Measurements from ENCODE around the gene COL1A2. TPM values are rescaled to one million over a fixed set of nuclear protein-coding genes. Genes with fewer than 3 reads are reported as not detected.

Gene COL1A2
- total and polyA plus RNA-seq, 2 experiments from 2014 or later, result 76.6 to 122 TPM

DNA sequence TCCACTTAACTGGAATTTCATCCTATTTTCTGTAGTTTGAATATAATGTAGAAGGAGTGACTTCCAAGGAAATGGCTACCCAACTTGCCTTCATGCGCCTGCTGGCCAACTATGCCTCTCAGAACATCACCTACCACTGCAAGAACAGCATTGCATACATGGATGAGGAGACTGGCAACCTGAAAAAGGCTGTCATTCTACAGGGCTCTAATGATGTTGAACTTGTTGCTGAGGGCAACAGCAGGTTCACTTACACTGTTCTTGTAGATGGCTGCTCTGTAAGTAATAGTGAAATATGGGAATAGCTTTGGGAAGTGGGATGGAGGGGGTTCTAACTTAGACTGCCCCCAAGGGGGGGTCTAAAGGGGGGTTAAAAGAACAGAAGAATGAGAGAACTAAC, 34.5 kb downstream of the COL1A2 start:
- Histone ChIP-seq H3K27ac (no peak overlapping the region), H3K36me3 (peaks cover 4% of the 10 kb centered on the region), H3K27me3 (no peaks in the 10 kb centered on the region), H3K4me1 (ENCODE audit: low read depth) (no peaks in the 10 kb centered on the region), H3K9me3 (ENCODE audit: low read depth) (no peaks in the 10 kb centered on the region), H3K4me3 (no peak overlapping the region)
- peak in 1 of 2 donors; percentile 20 for DNase-seq (ENCODE audit: low read depth in 1 of 2, low spot score in 1 of 2)
- TF ChIP-seq, protein P1, sequence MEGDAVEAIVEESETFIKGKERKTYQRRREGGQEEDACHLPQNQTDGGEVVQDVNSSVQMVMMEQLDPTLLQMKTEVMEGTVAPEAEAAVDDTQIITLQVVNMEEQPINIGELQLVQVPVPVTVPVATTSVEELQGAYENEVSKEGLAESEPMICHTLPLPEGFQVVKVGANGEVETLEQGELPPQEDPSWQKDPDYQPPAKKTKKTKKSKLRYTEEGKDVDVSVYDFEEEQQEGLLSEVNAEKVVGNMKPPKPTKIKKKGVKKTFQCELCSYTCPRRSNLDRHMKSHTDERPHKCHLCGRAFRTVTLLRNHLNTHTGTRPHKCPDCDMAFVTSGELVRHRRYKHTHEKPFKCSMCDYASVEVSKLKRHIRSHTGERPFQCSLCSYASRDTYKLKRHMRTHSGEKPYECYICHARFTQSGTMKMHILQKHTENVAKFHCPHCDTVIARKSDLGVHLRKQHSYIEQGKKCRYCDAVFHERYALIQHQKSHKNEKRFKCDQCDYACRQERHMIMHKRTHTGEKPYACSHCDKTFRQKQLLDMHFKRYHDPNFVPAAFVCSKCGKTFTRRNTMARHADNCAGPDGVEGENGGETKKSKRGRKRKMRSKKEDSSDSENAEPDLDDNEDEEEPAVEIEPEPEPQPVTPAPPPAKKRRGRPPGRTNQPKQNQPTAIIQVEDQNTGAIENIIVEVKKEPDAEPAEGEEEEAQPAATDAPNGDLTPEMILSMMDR (IDR thresholded peaks at IDR 0.05; ENCODE audit: low read depth, low read length), result no peak

DNA sequence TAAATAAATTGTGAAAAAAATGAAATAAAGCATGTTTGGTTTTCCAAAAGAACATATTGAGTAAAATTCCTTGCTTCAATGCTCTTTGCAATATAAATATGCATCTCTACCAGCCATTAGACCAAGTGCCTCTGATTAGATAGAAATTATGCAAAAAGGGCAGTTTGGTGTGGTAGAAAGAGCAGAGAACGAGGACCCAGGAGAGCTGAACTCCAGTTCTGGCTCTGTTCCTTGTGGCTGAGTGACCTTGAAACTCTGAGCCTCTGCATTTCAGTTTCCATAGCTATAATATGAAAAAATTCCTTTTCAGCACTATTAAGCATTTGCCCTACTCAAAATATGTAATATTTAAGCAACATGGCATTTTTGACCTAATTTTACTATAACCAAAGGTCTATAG, 36.5 kb downstream of the COL1A2 start:
- Histone ChIP-seq H3K4me3 (no peak overlapping the region), H3K4me1 (ENCODE audit: low read depth) (no peaks in the 10 kb centered on the region), H3K27ac (no peak overlapping the region), H3K36me3 (no peaks in the 10 kb centered on the region), H3K27me3 (no peaks in the 10 kb centered on the region), H3K9me3 (ENCODE audit: low read depth) (no peaks in the 10 kb centered on the region)
- DNase-seq (ENCODE audit: low read depth in 1 of 2, low spot score in 1 of 2), result peak in 1 of 2 donors; percentile 39
- TF ChIP-seq, protein P1 (IDR thresholded peaks at IDR 0.05; ENCODE audit: low read depth, low read length), result no peak

DNA sequence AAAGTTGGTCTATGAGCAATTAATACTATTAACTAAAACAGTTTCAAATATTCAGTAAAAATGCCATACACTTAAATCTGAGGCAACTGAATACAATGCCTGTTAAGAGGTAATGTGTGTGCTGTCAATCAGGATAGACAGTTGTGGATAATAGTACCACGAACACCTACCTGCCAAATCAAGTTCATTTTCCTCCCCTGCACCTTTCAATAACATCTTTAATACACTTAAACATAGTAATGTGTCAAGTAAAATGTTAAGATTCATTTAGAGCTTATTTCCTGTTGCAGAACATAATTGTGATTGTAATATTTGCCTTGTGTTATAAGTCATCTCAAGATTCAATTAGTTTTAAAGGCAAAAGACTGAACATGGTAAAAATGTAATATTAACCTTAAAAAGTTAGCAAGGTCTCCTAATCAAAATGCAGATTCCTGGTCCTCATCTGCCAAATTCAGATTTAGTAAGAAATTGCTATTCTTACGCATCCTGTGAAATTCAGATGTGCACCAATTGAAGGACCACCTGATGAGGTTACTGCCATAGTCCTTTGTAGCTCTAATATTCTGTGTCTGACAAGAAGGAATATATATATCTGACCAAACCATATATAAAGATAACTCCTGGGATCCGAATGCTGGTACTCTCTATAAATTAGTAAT, 37.1 kb downstream of the COL1A2 start:
- Histone ChIP-seq H3K36me3 (no peaks in the 10 kb centered on the region), H3K4me3 (no peak overlapping the region), H3K9me3 (ENCODE audit: low read depth) (no peaks in the 10 kb centered on the region), H3K27ac (no peak overlapping the region), H3K4me1 (ENCODE audit: low read depth) (no peaks in the 10 kb centered on the region), H3K27me3 (no peaks in the 10 kb centered on the region)
- TF ChIP-seq, protein P1 (IDR thresholded peaks at IDR 0.05; ENCODE audit: low read depth, low read length), result no peak
- peak in 1 of 2 donors; percentile 65 for DNase-seq (ENCODE audit: low read depth in 1 of 2, low spot score in 1 of 2)

DNA sequence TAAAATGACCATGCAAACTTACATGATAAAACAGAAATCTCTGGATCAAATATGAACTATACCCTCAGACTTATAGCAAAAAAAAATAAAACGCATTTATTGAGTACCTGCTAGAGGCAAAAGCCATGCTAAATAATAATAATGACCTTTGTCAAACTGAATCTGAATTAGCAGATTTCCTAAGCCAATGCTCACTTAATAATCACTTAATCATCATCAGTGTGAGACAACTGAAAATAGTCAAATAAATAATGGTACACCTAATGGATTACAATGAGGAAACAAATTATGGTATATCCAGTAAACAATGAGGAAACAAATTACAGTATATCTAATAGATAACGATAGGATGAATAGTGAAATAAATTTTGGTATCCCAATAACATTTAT, 37.6 kb downstream of the COL1A2 start:
- no peaks in the 10 kb centered on the region for H3K9me3 ChIP-seq (ENCODE audit: low read depth)
- H3K27ac ChIP-seq, result no peak overlapping the region
- H3K4me1 ChIP-seq (ENCODE audit: low read depth), result no peaks in the 10 kb centered on the region
- DNase-seq (ENCODE audit: low read depth in 1 of 2, low spot score in 1 of 2), result peak in 1 of 2 donors; percentile 44
- no peak overlapping the region for H3K4me3 ChIP-seq
- H3K27me3 ChIP-seq, result no peaks in the 10 kb centered on the region
- no peaks in the 10 kb centered on the region for H3K36me3 ChIP-seq
- TF ChIP-seq, protein P1 (IDR thresholded peaks at IDR 0.05; ENCODE audit: low read depth, low read length), result no peak

DNA sequence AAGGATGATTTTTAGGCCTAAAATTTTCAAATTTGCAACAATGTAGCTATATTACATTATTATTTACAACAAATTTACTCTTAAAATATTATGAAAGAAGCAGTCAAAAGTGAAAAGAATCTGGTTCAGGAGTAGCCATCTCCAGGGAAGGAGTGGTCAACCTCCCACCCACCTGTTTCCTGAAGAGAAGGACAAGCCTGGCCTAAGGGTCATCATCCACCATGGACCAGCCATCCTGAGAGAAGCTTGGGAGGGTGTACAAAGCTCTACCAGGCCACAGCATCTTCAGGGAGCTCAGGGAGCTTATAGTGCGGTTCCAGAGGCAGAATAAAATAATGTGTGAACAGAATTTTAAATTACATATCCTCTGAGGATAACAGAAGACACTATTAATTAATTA, 38.1 kb downstream of the COL1A2 start:
- Histone ChIP-seq H3K27me3 (no peaks in the 10 kb centered on the region), H3K4me3 (no peak overlapping the region), H3K36me3 (no peaks in the 10 kb centered on the region), H3K27ac (no peak overlapping the region), H3K4me1 (ENCODE audit: low read depth) (no peaks in the 10 kb centered on the region), H3K9me3 (ENCODE audit: low read depth) (no peaks in the 10 kb centered on the region)
- peak in 1 of 2 donors; percentile 42 for DNase-seq (ENCODE audit: low read depth in 1 of 2, low spot score in 1 of 2)
- TF ChIP-seq, protein P1 (IDR thresholded peaks at IDR 0.05; ENCODE audit: low read depth, low read length), result no peak
